Activated CD8-positive, alpha-beta memory T cell treated with anti-CD3 and anti-CD28 coated beads, Interleukin-2, amount 50 U/mL, for 4 hours (primary cell): Measurements from ENCODE around the gene GAL3ST1.
"Not testable (repeated sequence)": the region's sequence is repeated elsewhere in the genome, so short reads cannot be mapped to it uniquely, and the experiment has no call there.

ENCODE experiments used
- DNase-seq: peaks from one replicate; pipeline ENCODE4 v3.0.0-alpha.2; 2020

Gene GAL3ST1, protein sequence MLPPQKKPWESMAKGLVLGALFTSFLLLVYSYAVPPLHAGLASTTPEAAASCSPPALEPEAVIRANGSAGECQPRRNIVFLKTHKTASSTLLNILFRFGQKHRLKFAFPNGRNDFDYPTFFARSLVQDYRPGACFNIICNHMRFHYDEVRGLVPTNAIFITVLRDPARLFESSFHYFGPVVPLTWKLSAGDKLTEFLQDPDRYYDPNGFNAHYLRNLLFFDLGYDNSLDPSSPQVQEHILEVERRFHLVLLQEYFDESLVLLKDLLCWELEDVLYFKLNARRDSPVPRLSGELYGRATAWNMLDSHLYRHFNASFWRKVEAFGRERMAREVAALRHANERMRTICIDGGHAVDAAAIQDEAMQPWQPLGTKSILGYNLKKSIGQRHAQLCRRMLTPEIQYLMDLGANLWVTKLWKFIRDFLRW

DNA sequence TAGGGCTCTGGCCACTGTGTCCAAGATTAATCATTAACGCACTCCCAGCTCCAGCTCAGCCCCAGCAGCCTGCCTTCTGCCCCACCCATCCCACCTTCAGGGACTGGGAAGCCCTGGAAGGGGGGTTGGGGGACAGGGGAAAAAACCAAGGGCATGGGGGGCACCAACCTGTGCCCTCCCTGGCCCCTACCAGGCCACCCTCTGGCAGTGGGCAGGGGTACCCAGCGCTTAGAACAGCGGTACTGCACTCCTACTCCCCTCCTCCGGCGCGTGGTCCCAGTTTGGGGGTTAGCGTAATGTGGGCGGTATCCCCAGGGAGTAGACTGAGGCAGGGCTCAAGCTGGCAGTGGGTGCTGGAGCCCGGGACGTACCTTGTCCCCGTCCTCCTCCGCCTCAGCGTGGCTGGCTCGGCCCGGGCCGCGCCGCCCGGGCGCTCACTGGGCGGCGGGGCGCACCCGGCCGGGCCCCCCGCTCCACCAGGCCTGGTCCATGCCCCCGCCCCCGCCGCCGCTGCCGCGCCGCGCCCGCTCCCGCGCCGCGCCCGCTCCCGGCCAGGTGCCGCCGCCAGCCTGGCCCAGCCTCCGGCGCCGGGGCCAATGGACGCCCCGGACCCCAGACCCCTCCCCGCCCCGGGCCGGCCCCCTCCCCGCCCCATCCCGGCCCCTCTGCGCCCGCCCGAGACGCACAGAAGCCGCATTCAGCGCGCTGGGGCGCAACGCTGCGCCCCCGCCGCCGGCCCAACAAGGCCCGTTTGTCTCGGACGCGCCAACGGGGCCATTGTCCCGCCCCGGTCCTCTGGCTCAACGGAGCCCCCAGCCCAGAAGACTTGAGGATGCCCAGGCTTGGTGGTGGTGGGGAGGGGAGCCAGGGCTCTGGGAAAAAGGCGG lies at the start of gene GAL3ST1:
GAL3ST1 (minus strand) TSS at position 571 of the 887 bp plus-strand sequence. CDS start 17,273 bp downstream, outside the sequence.
- no peak for DNase-seq

DNA sequence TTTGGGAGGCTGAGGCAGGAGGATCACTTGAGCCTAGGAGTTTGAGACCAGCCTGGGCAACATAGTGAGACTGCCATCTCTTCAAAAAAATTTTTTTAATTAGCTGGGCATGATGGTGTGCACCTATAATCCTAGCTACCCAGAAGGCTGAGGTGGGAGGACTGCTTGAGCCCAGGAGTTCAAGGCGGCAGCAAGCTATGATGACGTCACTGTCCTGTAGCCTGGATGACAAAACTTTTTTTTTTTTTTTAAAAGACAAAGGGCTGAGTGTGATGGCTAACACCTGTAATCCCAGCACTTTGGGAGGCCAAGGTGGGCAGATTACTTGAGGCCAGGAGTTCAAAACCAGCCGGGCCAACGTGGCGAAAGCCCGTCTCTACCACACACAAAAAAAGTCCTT lies 45.4 kb upstream of the GAL3ST1 start:
- not testable (repeated sequence) for DNase-seq

DNA sequence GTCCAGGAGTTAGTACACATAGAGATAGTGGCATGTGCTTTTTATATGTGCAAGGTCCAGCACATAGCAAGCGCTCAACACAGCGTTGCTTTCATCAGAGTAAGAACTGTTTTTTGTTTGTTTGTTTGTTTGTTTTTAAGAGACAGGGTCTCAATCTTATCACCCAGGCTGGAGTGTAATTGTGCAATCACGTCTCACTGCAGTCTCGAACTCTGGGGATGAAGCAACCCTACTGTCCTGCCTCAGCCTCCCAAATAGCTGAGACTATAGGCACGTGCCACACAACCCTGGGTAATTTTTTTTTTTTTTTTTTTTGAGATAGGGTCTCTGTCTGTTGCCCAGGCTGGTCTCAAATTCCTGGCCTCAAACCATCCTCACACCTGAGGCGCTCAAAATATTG lies 43.4 kb upstream of the GAL3ST1 start:
- DNase-seq = no peak

DNA sequence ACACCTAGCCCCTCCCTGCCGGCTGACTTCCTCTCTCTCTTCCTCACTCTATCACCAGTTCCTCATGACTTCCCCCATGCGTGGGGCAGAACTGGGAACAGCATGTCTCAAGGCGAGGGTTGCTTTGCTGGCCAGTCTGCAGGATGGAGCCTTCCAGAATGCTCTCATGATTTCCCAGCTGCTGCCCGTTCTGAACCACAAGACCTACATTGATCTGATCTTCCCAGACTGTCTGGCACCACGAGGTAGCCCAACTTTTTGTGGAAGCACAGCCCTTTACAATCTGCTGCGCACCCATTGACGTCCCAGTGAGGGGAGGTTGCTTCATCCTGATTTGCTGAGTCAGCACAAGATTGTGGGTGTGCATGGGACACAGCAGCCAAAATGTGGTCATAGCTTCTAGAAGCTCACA lies 41.1 kb upstream of the GAL3ST1 start:
- DNase-seq = no peak

DNA sequence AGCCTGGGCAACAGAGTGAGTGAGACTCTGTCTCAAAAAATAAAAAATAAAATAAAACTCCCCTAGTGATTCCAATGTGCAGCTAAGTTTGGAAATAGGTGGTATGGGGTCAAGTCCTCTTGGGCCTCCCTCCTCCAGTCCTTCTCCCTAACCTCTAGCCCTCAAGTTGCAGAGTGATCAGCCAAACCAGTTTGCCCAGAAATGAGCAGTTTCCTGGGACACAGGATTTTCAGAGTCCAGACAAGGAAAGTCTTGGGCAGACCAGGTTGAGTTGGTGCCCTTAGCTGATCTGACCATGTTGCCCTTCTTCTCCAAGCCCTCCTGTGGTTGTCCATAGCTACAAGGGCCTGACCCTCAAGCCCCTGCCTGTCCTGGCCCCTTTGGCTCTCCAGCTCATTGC lies 40.4 kb upstream of the GAL3ST1 start:
- no peak for DNase-seq

DNA sequence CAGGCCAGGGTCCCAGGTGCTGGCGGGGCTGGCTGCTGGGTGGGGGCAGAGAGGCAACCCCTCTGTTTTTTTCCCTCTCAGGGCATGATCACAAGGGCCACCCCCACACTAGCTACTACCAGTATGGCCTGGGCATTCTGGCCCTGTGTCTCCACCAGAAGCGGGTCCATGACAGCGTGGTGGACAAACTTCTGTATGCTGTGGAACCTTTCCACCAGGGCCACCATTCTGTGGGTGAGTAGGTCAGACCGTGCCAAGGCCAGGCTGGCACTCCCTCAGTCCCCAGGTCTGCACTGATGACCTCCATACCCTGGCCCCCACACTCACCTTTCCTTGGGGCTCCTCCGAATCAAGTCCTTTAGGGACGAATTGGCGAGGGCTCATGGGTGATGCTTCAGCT lies 39.8 kb upstream of the GAL3ST1 start:
- no peak for DNase-seq

DNA sequence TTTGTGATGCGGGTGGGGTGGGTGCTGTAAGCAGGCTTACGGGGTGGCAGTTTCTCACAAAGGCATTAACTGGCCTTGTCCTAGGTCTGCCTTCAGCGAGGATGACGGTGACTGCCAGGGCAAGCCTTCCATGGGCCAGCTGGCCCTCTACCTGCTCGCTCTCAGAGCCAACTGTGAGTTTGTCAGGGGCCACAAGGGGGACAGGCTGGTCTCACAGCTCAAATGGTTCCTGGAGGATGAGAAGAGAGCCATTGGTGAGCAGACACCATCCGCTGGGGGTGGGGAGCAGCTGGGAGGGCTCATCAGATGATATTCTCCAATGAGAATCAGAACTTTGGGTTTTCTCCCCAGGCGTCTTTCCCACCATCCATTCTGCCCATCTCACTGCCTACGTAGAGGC lies 38.3 kb upstream of the GAL3ST1 start:
- DNase-seq = no peak

DNA sequence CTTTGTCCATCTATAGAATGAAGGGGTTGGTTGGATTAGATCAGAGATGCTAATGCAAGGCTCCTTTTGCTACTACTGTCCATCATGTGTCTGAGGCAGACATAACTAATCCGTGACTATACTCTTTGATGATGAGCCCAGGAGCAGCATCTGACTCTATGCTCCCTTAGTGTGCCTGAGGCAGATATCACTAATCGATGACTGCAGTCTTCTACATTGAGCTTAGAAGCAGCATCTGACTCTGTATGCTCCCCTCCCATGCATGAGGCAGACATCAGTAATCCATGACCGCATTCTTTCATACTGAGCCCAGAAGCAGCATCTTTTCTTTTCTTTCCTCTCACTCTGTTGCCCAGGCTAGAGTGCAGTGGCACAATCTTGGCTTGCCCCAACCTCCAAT lies 36.7 kb upstream of the GAL3ST1 start:
- no peak for DNase-seq

DNA sequence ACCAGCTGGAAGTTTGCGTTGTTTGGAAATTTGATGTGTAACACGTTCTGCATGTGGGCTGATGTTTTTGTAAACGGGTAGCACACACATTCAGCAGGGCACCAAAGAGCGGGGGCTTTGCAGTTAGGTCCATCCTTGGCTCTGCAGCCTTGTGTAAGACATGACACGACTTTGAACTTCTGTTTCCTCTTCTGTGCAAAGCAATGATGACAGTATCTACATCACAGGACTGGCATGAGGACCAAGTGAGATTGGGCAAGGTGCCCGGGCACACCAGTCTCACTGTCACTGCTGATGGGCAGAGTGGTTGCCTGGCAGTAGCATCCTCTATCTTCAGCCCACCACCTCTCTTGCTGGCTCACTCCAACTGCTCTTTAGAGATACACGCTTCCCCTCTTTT lies 35.8 kb upstream of the GAL3ST1 start:
- DNase-seq = no peak

DNA sequence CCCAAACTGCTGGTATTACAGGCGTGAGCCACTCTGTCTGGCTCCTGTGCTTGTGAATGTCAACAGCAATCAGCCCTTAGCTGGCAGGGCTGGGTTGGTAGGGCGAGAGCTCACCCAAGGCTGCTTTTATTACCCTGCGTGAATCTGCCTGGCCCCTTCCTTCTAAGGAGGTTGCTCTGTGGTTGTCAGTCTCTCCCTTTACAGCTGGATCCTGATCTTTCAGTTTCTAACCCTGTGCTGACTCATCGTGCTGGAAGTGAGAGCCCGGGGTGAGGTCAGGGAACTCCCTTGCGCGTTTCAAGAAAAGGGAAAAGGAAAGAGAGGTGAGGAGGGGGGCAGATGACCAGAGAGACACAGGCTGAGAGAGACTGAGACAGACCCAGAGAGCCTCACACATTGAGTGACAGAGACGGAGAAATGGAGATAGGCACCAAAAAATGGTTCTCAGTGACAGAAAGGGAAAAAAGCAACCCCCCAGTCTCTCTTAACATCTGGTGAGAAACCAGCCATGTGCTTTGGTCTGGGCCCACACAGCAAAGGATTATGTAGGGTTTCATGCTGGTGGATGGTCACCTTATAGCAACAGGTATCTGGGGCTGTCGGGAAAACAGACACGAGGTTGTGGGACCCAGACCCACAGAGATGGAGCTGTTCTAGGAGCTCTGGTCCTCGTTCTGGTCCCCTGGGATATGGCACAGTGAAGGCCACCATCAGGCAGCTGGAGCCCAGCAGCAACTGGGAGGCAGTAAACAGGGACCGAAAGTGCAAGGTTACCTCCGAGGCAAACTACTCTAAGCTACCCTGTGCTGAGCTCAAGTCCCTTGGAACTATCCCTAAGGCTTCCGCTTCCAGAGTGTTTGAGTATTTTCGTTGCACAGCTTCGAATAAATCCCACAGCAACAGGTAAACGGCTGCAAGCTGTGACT lies 35.1 kb upstream of the GAL3ST1 start:
- no peak for DNase-seq

DNA sequence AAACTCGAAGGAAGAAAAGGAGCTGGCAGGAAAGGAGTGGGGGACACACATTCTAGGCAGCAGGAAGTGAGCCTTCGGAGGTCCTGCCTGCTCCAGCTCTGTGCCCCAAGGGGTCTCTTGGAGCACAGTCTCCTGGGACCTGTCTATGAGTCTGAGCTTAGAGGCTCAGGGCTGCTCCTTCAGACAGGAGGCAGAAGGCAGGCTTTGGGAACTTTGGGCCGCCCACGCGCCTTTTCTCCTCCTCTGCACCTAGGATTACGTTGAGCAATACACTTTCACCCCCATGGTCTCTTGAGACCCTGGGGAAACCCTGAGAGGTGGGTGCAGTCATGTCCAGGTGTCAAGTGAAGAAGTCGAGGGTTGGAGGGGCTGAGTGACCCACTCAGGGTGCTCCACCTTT lies 33.5 kb upstream of the GAL3ST1 start:
- no peak for DNase-seq

DNA sequence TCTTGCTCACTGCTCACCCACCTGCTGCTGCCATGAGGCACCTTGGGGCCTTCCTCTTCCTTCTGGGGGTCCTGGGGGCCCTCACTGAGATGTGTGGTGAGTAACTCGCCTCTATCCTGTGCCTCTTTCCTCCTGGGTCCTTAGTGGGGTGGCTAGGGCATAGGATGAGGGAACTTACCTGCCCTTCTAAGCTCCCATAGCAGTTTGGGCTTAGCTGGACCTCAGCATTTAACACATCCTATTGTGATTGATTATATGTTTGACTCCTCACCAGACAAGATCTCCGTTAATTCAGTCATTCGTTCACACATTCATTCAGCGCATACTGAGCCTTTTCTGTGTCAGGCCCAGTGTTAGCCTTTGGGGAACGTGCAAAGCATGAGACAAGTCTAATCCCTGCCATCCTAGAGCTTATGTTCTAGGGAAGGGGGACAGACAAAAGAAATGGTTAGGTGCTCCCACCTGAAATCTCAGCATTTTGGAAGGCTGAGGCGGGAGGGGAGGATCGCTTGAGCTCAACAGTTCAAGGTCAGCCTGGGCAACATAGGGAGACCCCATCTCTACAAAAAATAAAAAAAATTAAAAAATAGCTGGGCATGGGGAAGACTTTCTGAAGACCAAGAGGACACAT lies 33.0 kb upstream of the GAL3ST1 start:
- DNase-seq = no peak

DNA sequence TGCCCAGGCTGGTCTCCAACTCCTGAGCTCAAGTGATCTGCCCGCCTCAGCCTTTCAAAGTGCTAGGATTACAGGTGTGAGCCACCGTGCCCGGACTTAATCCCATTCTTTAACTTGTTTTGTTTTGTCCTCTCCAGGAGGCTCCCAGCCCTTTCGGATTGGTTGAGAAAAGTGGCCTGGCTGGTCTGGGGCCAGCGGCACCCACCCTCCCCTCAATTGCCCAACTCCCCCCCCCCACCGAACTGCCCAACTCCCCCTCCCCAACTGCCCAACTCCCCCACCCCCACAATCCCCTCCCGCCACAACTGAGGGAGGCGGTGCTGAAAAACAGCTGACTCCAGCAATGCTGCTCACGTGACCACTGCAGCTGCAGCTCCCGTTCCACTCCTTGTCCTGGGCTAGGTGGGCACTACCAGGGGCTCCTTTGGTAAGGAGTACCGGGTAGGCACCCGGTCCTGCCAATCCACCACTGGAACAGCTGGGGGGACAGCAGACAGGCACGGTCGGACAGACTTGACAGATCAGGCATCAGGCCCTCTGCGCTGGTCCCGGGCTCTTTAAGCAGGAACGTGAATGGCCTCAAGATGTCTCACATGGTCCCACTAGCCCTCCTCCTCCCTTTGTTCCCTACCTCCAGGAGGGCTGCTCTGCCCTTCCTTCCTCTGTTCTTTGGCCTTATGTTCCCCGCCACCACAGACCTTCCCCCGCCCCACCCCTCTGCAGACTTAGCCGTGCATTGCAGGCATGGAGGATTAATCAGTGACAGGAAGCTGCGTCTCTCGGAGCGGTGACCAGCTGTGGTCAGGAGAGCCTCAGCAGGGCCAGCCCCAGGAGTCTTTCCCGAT lies 32.2 kb upstream of the GAL3ST1 start, which contains the start of gene TCN2:
TCN2 (plus strand) TSS at position 720 of the 845 bp plus-strand sequence. CDS start 158 bp downstream, outside the sequence.
- DNase-seq = no peak

DNA sequence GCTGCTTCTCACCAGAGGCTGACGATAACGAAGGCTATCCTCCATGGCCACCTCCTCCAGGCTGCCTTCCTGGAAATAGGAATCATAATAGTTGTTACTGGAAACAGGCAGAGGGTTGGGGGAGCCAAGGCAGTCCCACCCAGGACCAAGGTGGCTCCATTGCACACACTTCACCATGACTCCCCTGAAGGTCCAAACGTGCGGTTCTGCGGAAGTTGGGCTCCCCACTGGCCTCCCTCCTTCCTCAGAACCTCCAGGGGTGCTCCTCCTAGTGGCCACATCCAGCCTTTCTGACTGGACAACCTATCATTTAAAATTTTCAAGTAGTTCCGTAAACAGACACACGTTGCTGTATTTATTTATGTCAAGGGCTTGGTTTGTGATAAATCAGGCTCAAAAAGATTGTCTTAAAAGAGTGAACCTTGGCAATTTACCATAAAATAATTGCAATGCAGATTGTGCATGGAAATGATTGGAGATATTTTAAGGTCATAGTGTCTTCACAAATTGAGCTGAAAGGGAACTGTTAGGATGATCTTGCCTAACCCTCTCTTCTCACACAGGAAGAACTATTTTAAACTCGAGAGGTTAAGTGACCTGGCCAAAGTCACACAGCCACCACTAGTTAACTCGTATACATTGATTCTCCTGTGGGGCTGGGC lies 31.1 kb upstream of the GAL3ST1 start:
- DNase-seq = peak; percentile 45

DNA sequence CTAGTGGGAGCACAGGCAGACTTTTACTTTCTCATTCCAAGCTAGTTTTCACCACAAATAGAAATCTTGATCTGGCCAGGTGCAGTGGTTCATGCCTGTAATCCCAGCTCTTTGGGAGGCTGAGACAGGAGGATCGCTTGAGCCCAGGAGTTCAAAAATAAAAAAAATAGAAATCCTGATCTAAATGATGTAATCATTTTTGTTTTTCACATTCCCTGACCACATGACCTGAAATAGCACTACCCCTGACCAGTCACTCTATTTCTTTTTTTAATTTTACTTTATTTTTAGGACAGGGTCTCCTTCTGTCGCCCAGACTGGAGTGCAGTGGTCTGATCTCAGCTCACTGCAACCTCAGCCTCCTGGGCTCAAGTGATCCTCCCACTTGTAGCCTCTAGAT lies 30.3 kb upstream of the GAL3ST1 start:
- DNase-seq = no peak

DNA sequence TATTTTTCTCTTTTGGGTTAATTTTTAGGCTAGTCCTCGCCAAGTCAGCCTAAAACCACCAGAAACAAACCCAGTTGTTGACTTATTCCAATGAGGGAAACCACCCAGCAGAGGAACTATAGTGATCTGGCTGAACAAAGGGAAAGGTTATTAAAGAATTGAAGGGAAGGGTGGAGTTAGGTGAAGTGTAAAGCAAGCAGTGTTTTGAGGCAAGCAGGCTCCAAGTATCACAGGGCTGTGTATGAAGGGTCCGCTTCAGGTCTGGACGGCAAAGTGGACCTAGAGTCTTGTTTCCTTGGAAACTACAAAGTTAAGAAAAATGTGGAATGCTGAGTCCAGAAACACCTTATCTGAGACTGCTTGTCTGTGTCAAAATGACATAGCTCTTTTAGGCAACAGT lies 29.3 kb upstream of the GAL3ST1 start:
- DNase-seq = no peak

DNA sequence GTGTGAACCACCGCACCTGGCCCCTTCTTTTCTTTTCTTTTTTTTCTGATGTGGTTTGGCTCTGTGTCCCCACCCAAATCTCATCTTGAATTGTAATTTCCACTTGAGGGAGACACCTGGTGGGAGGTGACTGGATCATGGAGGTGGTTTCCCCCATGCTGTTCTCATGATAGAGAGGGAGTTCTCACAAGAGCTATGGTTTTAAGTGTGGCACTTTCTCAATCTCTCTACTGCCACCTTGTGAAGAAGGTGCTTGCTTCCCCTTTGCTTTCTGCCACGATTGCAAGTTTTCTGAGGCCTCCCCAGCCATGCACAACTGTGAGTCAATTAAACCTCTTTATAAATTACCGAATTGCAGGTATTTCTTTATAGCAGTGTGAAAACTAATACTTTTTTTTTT lies 27.6 kb upstream of the GAL3ST1 start:
- DNase-seq = no peak

DNA sequence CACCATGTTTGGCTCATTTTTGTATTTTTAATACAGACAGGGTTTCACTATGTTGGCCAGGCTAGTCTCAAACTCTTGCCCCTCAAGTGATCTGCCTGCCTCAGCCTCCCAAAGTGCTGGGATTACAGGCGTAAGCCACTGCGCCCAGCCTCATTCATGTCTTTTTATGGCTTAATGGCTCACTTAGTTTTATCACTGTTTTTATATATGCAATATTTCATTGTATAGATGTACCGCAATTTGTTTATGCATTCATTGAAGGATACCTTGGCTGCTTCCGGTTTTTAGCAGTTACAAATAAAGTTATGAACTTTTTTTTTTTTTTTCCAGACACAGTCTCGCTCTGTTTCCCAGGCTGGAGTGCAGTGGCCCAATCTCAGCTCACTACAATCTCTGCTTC lies 27.0 kb upstream of the GAL3ST1 start:
- no peak for DNase-seq

DNA sequence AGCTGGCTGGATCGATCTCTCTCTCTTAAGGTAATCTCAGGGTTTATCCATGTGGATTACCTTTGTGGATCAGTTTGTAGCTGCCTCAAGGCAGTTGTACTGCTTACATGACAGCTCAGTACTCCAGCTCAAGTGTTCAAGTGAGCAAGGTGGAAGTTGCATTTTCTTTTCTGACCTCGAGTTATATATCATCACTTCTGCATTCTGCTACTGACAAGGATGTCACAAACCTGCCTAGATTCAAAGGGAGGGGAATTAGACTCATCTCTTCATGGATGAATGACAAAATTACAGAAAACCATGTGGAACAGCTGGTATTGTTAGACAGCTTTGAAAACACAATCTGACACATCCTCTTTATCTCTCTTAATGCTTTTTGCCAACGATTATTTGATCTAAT lies 26.5 kb upstream of the GAL3ST1 start:
- DNase-seq = no peak

DNA sequence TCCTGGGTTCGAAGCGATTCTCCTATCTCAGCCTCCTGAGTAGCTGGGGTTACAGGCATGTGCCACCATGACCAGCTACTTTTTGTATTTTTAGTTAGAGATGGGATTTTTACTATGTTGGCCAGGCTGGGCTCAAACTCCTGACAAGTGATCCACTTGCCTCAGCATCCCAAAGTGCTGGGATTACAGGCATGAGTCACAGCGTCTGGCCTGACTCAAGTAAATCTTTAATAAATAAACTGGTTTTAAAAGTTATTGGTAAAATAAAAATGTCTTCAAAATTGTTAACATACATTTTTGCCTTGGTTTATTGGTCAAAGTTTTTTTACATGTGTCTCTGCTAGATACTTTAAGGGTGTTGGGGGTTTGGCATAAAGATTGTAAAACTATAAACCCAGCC lies 24.5 kb upstream of the GAL3ST1 start:
- DNase-seq = no peak

DNA sequence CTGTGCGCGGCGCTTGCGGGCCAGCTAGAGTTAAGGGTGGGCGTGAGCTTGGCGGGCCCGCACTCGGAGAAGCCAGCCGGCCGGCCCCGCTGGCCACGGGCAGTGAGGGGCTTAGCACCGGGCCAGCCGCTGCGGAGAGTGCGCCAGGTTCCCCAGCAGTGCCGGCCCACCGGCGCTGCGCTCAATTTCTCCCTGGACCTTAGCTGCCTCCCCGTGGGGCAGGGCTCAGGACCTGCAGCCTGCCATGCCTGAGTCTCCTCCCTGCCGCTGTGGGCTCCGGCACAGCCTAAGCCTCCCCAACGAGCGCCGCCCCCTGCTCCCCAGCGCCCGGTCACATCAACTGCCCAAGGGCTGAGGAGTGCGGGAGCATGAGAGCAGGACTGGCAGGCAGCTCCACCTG lies 22.4 kb upstream of the GAL3ST1 start:
- no peak for DNase-seq
